Keratinocyte (primary cell): ENCODE measurements around the gene NECTIN1.

Experiments
- CTCF ChIP-seq, 3 experiments: IDR thresholded peaks in 1 of 3; conservative IDR thresholded peaks in 1 of 3; optimal IDR thresholded peaks in 1 of 3; 2 replicates in 2 of 3; 3 replicates in 1 of 3; pipeline versions ENCODE3 to v1.5.1; 2011; ENCODE audit warnings: low read length in 3 of 3, mild to moderate bottlenecking in 3 of 3, moderate library complexity in 2 of 3, control low read depth in 1 of 3, inconsistent platforms in 1 of 3; ENCODE audit not compliant: insufficient read depth in 2 of 3; ENCODE audit errors: extremely low read depth in 1 of 3
- EZH2 ChIP-seq: IDR thresholded peaks from one replicate; pipeline ENCODE4 v1.6.1; 2012; ENCODE audit warnings: inconsistent platforms, mild to moderate bottlenecking, low read length, moderate library complexity

- no peak for TF ChIP-seq CTCF (optimal IDR thresholded peaks at IDR 0.05 in 1 of 3, IDR thresholded peaks at IDR 0.05 in 1 of 3, conservative IDR thresholded peaks at IDR 0.05 in 1 of 3; ENCODE audit: extremely low read depth in 1 of 3, insufficient read depth in 2 of 3, low read length in 3 of 3)
- no peak for TF ChIP-seq EZH2
Observed at GRCh38 chr11:119617340-119617713, 111.7 kb downstream of the NECTIN1 start.
